Mesothelial cell of epicardium (in vitro differentiated cells): ENCODE measurements around the gene P3H2. TPM values are rescaled to one million over a fixed set of nuclear protein-coding genes. Genes with fewer than 3 reads are reported as not detected.
A peak's percentile ranks its signal among the peaks of the same experiment; 100 is the strongest.
"Not testable (repeated sequence)": the region's sequence is repeated elsewhere in the genome, so short reads cannot be mapped to it uniquely, and the experiment has no call there.

ENCODE experiments used
- DNase-seq, 2 experiments: peaks; one replicate each; pipeline ENCODE4 v3.0.0; 2021; ENCODE audit warnings: low spot score in 2 of 2; ENCODE audit not compliant: unreplicated experiment in 2 of 2
- H3K27ac Mint-ChIP-seq: 2 replicates; pipeline ENCODE4 v1.8.0; 2021; ENCODE audit warnings: mixed read lengths
- H3K27me3 Mint-ChIP-seq: 2 replicates; pipeline ENCODE4 v1.8.0; 2021; ENCODE audit warnings: low read depth, mixed read lengths
- H3K36me3 Mint-ChIP-seq: 2 replicates; pipeline ENCODE4 v1.8.0; 2021; ENCODE audit warnings: mixed read lengths
- H3K4me1 Mint-ChIP-seq: 2 replicates; pipeline ENCODE4 v1.8.0; 2021; ENCODE audit warnings: mixed read lengths
- H3K4me3 Mint-ChIP-seq: 2 replicates; pipeline ENCODE4 v1.8.0; 2021; ENCODE audit warnings: mild to moderate bottlenecking, moderate library complexity, mixed read lengths
- H3K9me3 Mint-ChIP-seq: 2 replicates; pipeline ENCODE4 v1.8.0; 2021; ENCODE audit warnings: mixed read lengths
- CTCF ChIP-seq: fragments of 200-600 bp; sonication (generic); IDR thresholded peaks from one replicate; pipeline ENCODE4 v1.5.0; 2021; ENCODE audit warnings: antibody characterized with exemption; ENCODE audit not compliant: unreplicated experiment
- total RNA-seq: library from RNA; stranded (reverse); gene quantifications from 3 replicates; pipeline ENCODE4 v1.2.1, GENCODE V29; 2021

Gene P3H2
- total RNA-seq, 1 donor from 2014 or later = 14.8 TPM

GRCh38 chr3:190083635-190084034 is 37.1 kb downstream of the P3H2 start:
- no peak overlapping the region for H3K27ac Mint-ChIP-seq
- no peaks in the 10 kb centered on the region for H3K27me3 Mint-ChIP-seq
- H3K36me3 Mint-ChIP-seq = no peaks in the 10 kb centered on the region
- H3K9me3 Mint-ChIP-seq = no peaks in the 10 kb centered on the region
- DNase-seq = no peak
- peaks cover 10% of the 10 kb centered on the region for H3K4me1 Mint-ChIP-seq
- TF ChIP-seq CTCF = no peak
- no peak overlapping the region for H3K4me3 Mint-ChIP-seq

GRCh38 chr3:190081389-190081788 is 39.3 kb downstream of the P3H2 start:
- Mint-ChIP-seq H3K36me3 (no peaks in the 10 kb centered on the region), H3K27ac (peak overlapping the region; percentile 34), H3K4me1 (peaks cover 27% of the 10 kb centered on the region), H3K27me3 (no peaks in the 10 kb centered on the region), H3K9me3 (no peaks in the 10 kb centered on the region), H3K4me3 (no peak overlapping the region)
- TF ChIP-seq CTCF = no peak
- no peak for DNase-seq

GRCh38 chr3:190079173-190079572 is 41.5 kb downstream of the P3H2 start:
- H3K27ac Mint-ChIP-seq, H3K9me3 Mint-ChIP-seq, DNase-seq, H3K4me3 Mint-ChIP-seq, H3K36me3 Mint-ChIP-seq, H3K27me3 Mint-ChIP-seq: not testable (repeated sequence)
- H3K4me1 Mint-ChIP-seq = peaks cover 36% of the 10 kb centered on the region

GRCh38 chr3:190077395-190078045 is 43.2 kb downstream of the P3H2 start:
- H3K4me3 Mint-ChIP-seq = no peak overlapping the region
- peak overlapping the region; percentile 88 for H3K27ac Mint-ChIP-seq

GRCh38 chr3:190076601-190077394 is 43.9 kb downstream of the P3H2 start:
- peak in 1 of 2 experiments; percentile 52 for DNase-seq
- H3K4me1 Mint-ChIP-seq = peaks cover 39% of the 10 kb centered on the region
- no peaks in the 10 kb centered on the region for H3K27me3 Mint-ChIP-seq
- no peak overlapping the region for H3K4me3 Mint-ChIP-seq
- H3K36me3 Mint-ChIP-seq = no peaks in the 10 kb centered on the region
- no peaks in the 10 kb centered on the region for H3K9me3 Mint-ChIP-seq
- TF ChIP-seq CTCF = no peak
- peak overlapping the region; percentile 88 for H3K27ac Mint-ChIP-seq

More at GRCh38 chr3:190077395-190078045, 43.2 kb downstream of the P3H2 start:
- Mint-ChIP-seq H3K9me3 (no peaks in the 10 kb centered on the region), H3K36me3 (no peaks in the 10 kb centered on the region), H3K27me3 (no peaks in the 10 kb centered on the region), H3K4me1 (peaks cover 39% of the 10 kb centered on the region)
- DNase-seq = no peak
- no peak for TF ChIP-seq CTCF

- H3K4me1 Mint-ChIP-seq = peaks cover 39% of the 10 kb centered on the region
- H3K4me3 Mint-ChIP-seq = no peak overlapping the region
- no peaks in the 10 kb centered on the region for H3K9me3 Mint-ChIP-seq
- H3K36me3 Mint-ChIP-seq = no peaks in the 10 kb centered on the region
- TF ChIP-seq CTCF = no peak
- DNase-seq = no peak
- peak overlapping the region; percentile 88 for H3K27ac Mint-ChIP-seq
- H3K27me3 Mint-ChIP-seq = no peaks in the 10 kb centered on the region
These were observed 44.6 kb downstream of the P3H2 start for GRCh38 chr3:190076136-190076535.
